Choroid plexus epithelial cell (primary cell): ENCODE data around the gene MCFD2.

Source experiments
- DNase-seq: peaks from one replicate; pipeline ENCODE4 v3.0.0-alpha.2; 2010; ENCODE audit warnings: low read depth
- H3K4me3 ChIP-seq: 2 replicates; pipeline ENCODE4 v1.5.1; 2011; ENCODE audit warnings: low read depth, mild to moderate bottlenecking, control low read depth, low read length, moderate library complexity
- CTCF ChIP-seq: conservative IDR thresholded peaks from 2 replicates; pipeline ENCODE4 v1.5.1; 2011; ENCODE audit warnings: low read depth, mild to moderate bottlenecking, control low read depth, inconsistent platforms, low read length, moderate library complexity

Gene MCFD2

GRCh38 chr2:46857871-46858701 is 57.5 kb downstream of the MCFD2 start:
- TF ChIP-seq CTCF = no peak
- H3K4me3 ChIP-seq = no peak overlapping the region

GRCh38 chr2:46856336-46856735 is 59.3 kb downstream of the MCFD2 start:
- TF ChIP-seq CTCF = no peak
- H3K4me3 ChIP-seq = no peak overlapping the region
- no peak for DNase-seq

More at GRCh38 chr2:46857871-46858701, 57.5 kb downstream of the MCFD2 start:
- peak; percentile 68 for DNase-seq

GRCh38 chr2:46855805-46856204 is 59.8 kb downstream of the MCFD2 start:
- no peak for DNase-seq
- TF ChIP-seq CTCF = no peak
- no peak overlapping the region for H3K4me3 ChIP-seq

- H3K4me3 ChIP-seq = no peak overlapping the region
- TF ChIP-seq CTCF = no peak
- no peak for DNase-seq
Observed at GRCh38 chr2:46854260-46854659, 61.3 kb downstream of the MCFD2 start.

GRCh38 chr2:46852598-46852997 is 63.0 kb downstream of the MCFD2 start:
- H3K4me3 ChIP-seq = no peak overlapping the region
- peak; percentile 14 for DNase-seq
- TF ChIP-seq CTCF = no peak

- no peak for TF ChIP-seq CTCF
- no peak overlapping the region for H3K4me3 ChIP-seq
- DNase-seq = no peak
Observed at GRCh38 chr2:46852124-46852523, 63.5 kb downstream of the MCFD2 start.
